Neutrophil (primary cell): ENCODE results near the gene RASSF8.

ENCODE experiments used
- H3K27ac ChIP-seq: fragments of 200-600 bp; sonication (generic); 2 replicates; pipeline ENCODE4 v1.5.1; 2016; ENCODE audit warnings: mild to moderate bottlenecking, moderate library complexity
- H3K27me3 ChIP-seq: fragments of 200-600 bp; sonication (generic); 2 replicates; pipeline ENCODE4 v1.6.0; 2016; ENCODE audit warnings: mild to moderate bottlenecking
- H3K36me3 ChIP-seq: fragments of 200-600 bp; sonication (generic); 2 replicates; pipeline ENCODE4 v1.5.1; 2017
- H3K4me1 ChIP-seq, 2 experiments: fragments of 200-600 bp in 1 of 2; sonication (generic) in 1 of 2; 1 replicate in 1 of 2; 2 replicates in 1 of 2; pipeline versions ENCODE4 v1.5.1 to v1.6.1; 2013 to 2016; ENCODE audit warnings: low read depth in 1 of 2, low read length in 1 of 2, mild to moderate bottlenecking in 1 of 2, moderate library complexity in 1 of 2; ENCODE audit not compliant: control insufficient read depth in 1 of 2, insufficient read depth in 1 of 2
- H3K4me3 ChIP-seq, 2 experiments: fragments of 200-600 bp in 1 of 2; sonication (generic) in 1 of 2; 1 replicate in 1 of 2; 2 replicates in 1 of 2; pipeline ENCODE4 v1.5.1; 2013 to 2016; ENCODE audit warnings: low read depth in 1 of 2, low read length in 1 of 2, mild to moderate bottlenecking in 1 of 2, moderate library complexity in 1 of 2
- H3K9me3 ChIP-seq: fragments of 200-600 bp; sonication (generic); 2 replicates; pipeline ENCODE4 v1.5.1; 2016
- TF ChIP-seq, protein P1 (sequence below): fragments of 200-600 bp; sonication (generic); IDR thresholded peaks from 2 replicates; pipeline ENCODE4 v1.5.1; 2016; ENCODE audit warnings: antibody characterized with exemption

Gene RASSF8

DNA sequence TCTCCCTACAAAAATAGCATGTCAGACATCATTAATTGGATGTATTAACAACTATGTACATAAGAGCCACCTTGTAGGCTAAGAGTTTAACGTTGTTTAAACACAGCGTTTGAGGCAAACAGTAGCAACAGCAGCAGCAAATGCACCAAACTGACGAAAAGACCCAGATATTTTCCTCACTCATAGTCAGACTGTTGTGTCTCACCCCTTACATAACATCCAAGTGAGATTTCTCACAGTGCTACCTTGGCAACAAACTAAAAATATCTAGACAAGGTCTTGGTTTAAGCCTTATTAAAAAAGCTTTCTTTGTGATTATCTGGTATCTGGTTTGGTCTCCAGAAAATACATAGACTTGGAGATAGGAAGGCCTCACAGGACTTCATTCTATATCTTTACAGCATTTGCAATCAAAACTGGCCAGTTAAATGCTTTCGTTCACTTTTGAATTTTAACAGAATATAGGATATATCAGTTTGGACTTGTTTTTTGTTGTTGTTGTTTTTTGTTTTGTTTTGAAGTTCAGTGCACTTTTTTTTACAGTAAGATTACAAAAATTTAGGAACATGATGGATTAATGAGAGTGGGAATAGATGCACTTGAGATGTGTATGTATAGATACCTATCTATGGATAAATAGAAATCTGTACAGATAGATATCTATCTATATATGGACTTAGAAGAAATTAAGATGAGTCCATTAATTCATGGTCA lies 162.2 kb downstream of the RASSF8 start:
- H3K36me3 ChIP-seq = no peaks in the 10 kb centered on the region
- no peak overlapping the region for H3K4me3 ChIP-seq
- no peak overlapping the region for H3K27ac ChIP-seq
- TF ChIP-seq, protein P1, sequence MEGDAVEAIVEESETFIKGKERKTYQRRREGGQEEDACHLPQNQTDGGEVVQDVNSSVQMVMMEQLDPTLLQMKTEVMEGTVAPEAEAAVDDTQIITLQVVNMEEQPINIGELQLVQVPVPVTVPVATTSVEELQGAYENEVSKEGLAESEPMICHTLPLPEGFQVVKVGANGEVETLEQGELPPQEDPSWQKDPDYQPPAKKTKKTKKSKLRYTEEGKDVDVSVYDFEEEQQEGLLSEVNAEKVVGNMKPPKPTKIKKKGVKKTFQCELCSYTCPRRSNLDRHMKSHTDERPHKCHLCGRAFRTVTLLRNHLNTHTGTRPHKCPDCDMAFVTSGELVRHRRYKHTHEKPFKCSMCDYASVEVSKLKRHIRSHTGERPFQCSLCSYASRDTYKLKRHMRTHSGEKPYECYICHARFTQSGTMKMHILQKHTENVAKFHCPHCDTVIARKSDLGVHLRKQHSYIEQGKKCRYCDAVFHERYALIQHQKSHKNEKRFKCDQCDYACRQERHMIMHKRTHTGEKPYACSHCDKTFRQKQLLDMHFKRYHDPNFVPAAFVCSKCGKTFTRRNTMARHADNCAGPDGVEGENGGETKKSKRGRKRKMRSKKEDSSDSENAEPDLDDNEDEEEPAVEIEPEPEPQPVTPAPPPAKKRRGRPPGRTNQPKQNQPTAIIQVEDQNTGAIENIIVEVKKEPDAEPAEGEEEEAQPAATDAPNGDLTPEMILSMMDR = no peak
- peaks cover 100% of the 10 kb centered on the region for H3K27me3 ChIP-seq
- no peaks in the 10 kb centered on the region for H3K9me3 ChIP-seq
- peaks cover 26 to 34% of the 10 kb centered on the region in 2 experiments for H3K4me1 ChIP-seq

DNA sequence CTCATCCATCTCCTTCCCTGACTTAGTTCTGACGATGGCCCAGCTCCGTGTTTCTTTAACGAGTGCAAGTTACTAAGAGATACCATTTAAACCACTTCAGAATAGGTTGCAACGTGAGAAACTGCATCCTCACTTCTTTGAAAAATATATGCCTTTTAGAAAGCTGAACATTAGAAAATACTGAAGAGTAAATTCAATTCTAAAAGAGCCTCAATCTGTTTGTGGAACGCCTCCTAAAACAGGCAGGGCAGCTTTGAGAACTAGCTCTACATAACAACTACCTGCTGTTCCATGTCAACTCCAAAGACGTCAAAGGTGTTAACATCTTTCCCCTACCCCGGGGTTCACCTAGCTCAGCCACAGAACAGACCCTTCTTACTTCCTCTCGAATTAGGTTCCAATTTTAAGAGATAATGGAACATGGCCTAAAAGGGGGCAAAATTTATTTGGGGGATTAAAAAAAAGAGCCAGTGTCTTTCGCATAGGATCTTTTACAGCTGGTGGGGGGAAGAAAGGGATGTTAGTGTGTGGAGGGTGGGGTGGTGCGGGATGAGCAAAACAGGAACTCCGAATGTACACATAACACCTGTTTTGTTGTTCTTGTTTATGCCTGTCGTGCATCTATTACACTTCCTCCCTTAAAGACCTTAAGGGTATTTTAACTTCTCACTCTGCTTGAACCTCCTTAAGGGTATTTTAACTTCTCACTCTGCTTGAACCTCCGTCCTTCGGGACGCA lies 163.0 kb downstream of the RASSF8 start:
- Histone ChIP-seq H3K36me3 (no peaks in the 10 kb centered on the region), H3K9me3 (no peaks in the 10 kb centered on the region), H3K27me3 (peaks cover 100% of the 10 kb centered on the region), H3K4me1 (peaks cover 34 to 42% of the 10 kb centered on the region in 2 experiments), H3K27ac (no peak overlapping the region), H3K4me3 (peak overlapping the region; percentile 40 to 56)
- TF ChIP-seq, protein P1 = no peak

DNA sequence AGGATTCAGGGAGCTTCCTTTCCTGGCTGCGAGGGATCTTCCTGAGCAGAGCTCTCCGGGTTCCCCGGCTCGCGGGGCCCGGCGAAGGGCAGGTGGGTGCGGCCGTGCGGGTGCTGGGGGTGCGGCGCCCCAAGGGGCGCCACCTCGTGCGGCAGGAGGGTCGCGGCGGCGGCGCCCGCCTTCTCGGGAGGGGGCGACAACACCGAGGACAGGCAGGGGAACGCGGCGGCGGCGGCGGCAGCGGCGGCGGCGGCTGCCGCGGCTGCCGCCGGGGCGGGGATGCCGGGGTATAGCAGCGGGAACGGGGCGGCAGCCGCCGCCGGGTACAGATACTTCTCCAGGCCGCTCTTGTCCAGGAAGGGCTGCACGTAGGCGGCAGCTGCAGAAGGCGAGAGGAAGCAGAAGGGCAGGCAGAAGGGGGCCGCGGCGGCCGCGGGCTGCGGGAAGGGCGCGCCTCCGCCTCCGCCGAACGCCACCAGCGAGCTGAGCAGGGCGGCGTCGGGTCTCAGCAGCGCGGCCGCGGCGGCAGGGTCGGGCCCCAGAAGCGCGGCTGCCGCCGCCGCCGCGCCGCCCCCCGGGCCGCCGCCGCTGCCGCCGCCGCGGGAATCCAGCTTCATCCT lies 163.7 kb downstream of the RASSF8 start:
- Histone ChIP-seq H3K4me1 (peaks cover 34 to 45% of the 10 kb centered on the region in 2 experiments), H3K9me3 (no peaks in the 10 kb centered on the region), H3K4me3 (peak overlapping the region; percentile 40 to 56), H3K27ac (no peak overlapping the region), H3K27me3 (peaks cover 100% of the 10 kb centered on the region), H3K36me3 (no peaks in the 10 kb centered on the region)
- TF ChIP-seq, protein P1 = no peak

DNA sequence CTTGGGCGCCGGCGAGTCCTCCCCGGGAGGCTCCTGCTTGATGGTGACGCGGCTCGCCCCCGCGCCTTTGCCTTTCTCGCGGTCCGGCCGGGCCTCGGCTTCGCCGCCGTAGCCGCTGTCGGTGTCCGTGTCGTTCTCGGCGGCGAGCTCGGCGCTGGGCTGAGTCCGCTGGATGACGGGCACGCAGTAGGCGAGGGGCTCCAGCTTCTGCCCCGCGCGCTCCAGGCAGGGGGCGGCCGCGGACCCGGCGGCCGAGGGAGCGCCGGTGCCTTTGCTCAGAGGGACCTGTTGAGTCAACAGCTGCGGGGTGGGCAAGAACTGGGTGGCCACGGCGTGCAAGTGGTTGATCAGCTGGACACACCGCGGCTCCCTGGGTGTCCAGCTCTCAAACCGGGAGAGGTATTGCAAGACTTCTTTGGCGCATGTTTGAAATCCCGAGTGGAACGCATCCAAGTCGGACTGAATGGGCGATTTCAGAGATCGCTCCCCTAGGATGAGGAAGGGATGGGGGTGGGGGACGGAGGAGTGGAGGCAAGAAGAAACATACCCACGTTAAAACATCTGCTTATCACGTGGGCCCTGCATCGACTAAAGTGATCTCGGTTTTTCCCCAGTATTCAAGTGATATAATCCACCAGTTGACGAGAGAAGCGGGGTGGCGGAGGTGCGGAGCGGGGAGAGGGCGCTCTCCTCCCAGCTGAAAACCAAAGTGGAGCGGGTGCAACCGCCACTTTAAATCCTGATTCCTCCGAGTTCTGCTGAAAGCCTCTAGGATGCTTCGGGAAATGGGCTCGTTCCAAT lies 164.4 kb downstream of the RASSF8 start:
- Histone ChIP-seq H3K27me3 (peaks cover 100% of the 10 kb centered on the region), H3K27ac (no peak overlapping the region), H3K4me1 (peaks cover 34 to 45% of the 10 kb centered on the region in 2 experiments), H3K9me3 (no peaks in the 10 kb centered on the region), H3K36me3 (no peaks in the 10 kb centered on the region), H3K4me3 (peak overlapping the region; percentile 24 to 56)
- TF ChIP-seq, protein P1 = no peak

DNA sequence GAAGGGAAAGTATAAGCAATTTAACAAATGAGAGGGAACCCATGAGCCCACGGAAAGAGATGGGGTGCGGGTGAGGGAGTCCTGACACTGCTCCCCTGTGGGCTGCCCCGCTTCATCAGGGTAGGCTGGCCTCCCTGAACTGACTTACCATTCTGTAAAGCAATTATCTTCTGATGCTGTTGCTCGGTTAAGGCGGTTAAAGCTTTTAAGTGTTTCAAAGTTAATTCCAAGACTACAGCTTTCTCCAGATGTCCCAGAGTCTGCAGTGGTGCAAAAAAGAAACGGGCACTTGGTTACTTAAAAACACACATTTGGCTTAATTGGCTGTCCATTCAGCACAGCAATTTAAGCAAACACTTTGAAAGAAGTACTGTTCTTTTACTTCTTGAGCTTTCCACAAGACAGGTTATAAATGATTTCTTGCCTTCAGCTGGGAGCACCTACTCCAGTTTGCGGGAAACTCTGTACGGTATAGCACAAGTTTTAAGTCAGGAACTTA lies 165.0 kb downstream of the RASSF8 start:
- Histone ChIP-seq H3K36me3 (no peaks in the 10 kb centered on the region), H3K27me3 (peaks cover 100% of the 10 kb centered on the region), H3K9me3 (no peaks in the 10 kb centered on the region), H3K27ac (no peak overlapping the region), H3K4me3 (peak overlapping the region in 1 of 2 experiments; percentile 56), H3K4me1 (peaks cover 34 to 45% of the 10 kb centered on the region in 2 experiments)
- TF ChIP-seq, protein P1 = no peak
